GM19452 (cell line): ENCODE results near the gene C16orf74.
A peak's percentile ranks its signal among the peaks of the same experiment; 100 is the strongest.

Source experiments
- ATAC-seq: cut with Tn5 transposase; IDR thresholded peaks from one replicate; pipeline ENCODE4 v1.9.1; 2021; ENCODE audit not compliant: unreplicated experiment

Gene C16orf74

GRCh38 chr16:85777583-85778310, 26.9 kb upstream of the C16orf74 start:
- no peak for ATAC-seq

DNA sequence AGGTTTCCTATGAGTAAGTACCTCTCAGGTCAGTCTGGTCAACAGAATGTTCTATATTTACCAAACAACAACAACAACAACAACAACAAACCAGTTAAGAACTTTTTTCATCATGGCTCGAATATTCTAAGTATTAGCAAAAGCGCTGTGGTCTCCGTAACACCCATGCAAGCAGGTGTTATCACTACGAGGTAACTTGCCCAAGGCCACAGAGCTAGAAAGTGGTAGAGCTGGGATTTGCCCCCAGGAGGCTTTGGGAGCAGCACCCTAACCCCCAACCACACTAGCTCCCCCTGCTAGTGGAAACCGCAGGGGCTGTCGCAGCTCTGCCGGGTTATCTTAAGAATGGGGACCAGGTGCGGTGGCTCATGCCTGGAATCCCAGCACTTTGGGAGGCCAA, 23.9 kb upstream of the C16orf74 start:
- ATAC-seq: no peak

GRCh38 chr16:85774136-85774535, 23.2 kb upstream of the C16orf74 start:
- ATAC-seq: no peak

DNA sequence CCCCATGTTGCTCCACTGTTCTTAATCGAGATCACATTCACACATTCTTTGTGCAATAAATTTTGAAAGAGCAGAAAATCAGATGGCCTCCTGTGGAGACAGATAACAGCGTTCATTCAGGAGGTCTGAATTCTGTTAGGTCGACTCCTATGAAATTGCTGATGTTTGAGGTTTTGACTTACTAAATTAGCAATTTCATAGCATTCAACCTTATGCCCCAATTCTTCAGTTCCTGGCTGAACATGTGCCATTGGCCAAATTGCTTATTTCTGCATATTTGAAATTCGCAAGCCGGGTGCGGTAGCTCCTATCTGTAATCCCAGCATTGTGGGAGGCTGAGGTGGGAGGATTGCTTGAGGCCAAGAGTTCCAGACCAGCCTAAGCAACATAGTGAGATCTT, 22.1 kb upstream of the C16orf74 start:
- ATAC-seq: no peak

- ATAC-seq: no peak
Measured at GRCh38 chr16:85770741-85771140, 19.8 kb upstream of the C16orf74 start.

DNA sequence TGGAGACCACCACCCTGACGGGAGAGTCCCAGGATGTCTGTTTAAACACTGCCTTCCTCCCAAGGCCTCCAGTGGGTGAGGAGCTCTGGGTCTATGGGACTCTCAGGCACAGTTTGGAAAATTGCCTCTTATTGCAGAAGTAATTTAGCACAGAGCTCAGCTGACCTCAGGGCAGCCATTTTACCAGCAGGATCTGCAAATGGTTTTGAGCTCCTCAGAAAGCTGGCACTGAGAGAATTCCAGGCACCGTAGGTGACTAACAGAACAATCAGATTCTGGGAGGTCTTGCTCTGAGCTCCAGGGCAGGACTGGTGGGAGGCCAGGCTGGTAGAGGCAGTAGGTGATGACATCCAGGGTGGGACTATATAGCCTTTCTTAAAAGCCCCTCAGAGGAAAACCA, 17.3 kb upstream of the C16orf74 start:
- ATAC-seq: no peak

DNA sequence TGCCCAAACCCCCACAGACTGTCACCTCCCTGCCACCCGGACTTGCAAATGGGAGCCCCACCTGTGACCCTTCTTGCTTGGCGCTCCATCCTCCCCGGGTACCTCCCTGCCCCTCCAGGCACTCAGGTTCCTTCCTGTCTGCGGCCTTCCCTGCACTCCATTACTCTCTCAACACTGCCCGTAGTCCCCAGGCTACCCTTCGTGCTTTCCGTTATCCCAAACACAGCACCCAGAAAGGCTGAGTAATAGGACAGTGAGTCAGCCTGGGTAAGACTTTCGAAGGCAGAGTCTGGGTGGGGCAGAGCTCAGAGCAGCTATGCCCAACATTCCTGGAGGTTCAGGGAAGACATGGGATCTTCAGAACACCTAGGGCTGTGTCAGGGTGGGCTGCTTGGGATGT, 16.6 kb upstream of the C16orf74 start:
- no peak for ATAC-seq

- no peak for ATAC-seq
Measured at GRCh38 chr16:85765767-85766166, 14.9 kb upstream of the C16orf74 start.

DNA sequence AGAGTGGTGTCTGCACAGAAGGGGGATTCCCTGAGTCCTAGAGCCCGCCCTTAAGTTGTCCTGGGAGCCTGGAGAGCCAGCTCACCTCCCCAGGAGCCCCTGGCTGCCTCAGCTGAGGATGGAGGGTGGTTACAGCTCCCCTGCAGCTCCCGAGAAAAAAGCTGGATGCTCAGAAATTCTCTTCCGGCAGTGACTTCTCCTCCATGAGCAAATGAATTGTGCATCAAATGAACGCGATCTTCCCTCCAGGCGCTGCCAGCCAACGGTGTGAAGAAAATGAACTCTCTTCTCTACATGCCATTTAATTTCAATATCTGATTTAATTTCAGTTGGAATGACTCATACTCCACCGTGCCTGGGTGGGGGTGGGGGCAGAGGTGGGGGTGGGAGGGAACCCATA, 14.3 kb upstream of the C16orf74 start:
- no peak for ATAC-seq

DNA sequence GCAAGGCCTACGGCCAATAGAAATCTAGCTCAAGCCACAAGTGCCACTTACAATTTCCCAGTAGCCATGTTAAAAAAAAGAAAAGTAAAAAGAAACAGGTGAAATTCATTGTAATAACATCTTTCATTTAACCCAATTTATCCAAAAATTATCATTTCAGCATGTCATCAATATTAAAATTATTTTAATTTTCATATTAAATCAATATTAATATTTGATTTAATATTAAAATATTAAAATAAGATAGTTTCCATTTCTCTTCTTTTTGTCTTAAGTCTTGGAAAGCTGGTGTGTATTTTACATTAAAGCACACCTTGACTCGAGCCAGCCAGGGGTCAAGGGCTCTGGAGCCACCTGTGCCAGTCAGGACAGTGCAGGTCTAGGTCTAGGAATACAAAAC, 12.7 kb upstream of the C16orf74 start:
- no peak for ATAC-seq

DNA sequence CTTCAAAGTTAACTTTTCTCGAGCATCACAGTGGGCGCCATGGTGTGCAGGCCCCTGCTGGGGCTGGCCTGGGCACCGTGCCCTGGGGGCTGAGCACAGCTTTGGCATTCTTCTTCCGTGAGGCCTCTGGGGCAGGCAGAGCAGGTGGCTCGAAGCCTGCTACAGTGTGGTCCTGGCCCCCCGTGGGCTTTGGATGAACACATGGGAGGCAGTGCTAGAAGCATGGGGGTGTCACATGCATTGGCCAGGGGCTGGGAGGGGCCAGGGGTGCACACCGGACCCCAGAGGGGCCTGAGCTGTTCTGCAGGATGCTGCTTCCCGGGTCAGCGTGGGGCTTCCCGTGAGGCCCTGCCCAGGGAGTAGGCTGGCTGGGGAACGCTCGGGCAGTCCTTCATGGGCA, 12.1 kb upstream of the C16orf74 start:
- ATAC-seq: no peak

- no peak for ATAC-seq
Measured at GRCh38 chr16:85761861-85762260, 11.0 kb upstream of the C16orf74 start.

DNA sequence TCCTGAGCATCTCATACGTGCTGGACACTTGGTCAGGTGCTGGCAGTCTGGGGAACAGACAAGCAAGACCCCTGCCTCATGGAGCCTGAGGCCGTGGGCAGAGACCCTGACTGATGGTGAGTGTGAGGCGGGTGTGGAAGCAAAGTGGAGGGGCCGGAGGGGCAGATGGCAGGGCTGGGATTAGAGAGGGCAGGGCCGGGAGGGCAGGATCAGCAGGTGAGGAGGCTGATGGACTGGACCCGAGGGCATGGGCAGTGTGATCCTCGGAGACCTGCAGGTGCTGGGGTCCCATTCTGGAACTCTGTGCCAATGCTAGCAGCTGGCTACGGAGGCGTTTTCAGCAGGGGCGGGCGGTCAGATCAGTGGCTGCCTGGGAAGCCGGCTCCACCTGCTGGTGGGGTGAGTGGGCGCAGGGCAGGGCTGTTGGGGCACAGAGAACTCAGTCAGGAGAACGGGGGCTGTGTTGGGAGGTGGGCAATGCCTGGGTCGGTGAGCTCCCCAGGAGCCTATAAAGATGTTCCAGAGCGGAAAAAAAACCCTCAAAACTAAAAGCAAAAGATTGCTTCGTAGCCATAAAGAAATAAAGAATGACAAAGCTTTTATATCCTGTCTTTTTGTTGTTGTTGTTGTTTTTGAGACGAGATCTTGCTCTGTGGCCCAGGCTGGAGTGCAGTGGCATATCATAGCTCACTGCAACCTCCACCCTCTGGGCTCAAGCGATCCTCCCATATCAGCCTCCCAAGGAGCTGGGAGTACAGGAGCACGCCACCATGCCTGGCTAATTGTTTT, 8.9 kb upstream of the C16orf74 start:
- ATAC-seq: no peak

- no peak for ATAC-seq
Measured at GRCh38 chr16:85759136-85759535, 8.2 kb upstream of the C16orf74 start.

DNA sequence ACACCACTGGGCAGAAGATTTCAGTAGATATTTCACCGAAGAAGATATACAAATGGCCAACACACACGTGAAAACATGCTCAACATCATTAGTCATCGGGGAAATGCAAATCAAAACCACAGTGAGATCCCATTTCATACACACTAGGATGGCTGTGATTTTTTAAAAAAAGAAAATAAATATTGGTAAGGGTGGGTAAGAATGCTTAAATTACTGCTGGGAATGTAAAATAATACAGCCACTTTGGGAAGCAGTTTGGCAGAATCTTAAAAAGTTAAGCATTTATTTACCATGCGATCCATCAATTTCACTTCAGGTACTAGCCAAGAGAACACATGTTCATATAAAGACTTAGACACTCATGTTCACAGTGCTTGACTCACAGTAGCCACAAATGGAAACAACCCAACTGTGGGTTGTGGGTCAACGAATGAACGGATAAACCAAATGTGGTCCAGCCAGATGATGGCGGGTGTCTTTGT, 6.5 kb upstream of the C16orf74 start:
- no peak for ATAC-seq

DNA sequence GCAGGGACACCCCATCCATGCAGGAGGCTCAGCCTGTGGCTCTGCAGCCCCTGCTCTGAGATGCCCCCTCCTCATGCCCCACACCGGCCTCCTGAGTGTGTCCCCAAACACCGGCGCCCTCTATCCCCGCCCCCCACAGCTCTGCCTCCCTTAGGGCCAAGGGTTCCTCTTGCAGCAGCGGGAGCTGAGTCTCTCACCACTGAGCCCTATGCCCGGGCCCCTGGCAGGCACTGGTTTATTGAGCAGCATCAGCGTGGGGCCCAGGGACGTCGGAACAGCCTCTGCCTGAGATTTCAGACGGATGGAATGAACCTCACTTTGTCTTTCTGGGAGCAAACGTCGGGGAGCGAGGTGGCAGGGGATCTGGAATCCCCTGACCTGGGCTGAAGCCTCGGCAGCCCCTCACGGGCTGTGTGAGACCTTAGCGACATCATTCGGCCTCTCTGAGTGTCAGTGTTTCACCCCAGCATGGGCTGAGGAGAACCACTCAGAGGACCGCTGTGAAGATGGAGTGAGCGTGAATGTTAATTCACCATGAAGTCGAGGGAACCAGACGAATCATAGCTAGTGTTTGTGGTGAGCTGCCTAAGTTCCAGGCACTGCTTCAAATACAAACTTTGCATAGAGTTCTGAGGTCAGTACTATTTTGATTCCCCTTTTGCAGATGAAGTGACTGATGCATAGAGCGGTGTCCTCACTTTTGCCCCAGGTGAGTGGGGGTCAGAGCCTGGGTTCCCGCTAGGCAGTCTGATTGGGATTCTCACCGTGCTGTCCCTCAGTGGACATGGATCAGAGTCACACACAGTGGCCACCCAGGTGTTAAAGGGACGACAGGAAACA, 5.3 kb upstream of the C16orf74 start:
- peak; percentile 40 for ATAC-seq

- no peak for ATAC-seq
Measured at GRCh38 chr16:85754413-85754812, 3.5 kb upstream of the C16orf74 start.

GRCh38 chr16:85753976-85754375, 3.1 kb upstream of the C16orf74 start:
- no peak for ATAC-seq

- no peak for ATAC-seq
Measured at GRCh38 chr16:85753559-85753958, 2.7 kb upstream of the C16orf74 start.

GRCh38 chr16:85752511-85753420, 1.9 kb upstream of the C16orf74 start:
- ATAC-seq: no peak
